Natural killer cell (primary cell): ENCODE measurements around the gene FAM118A. TPM values are rescaled to one million over a fixed set of nuclear protein-coding genes. Genes with fewer than 3 reads are reported as not detected.

Experiments used
- ATAC-seq, 3 donors: fragments of 150-1000 bp in 2 of 3; fragments of 200-7000 bp in 1 of 3; cut with Tn5 transposase; 1 replicate in 1 of 3; 2 replicates in 2 of 3; pipeline ENCODE4 v1.10.0; 2021; ENCODE audit warnings: mild to moderate bottlenecking in 2 of 3, moderate library complexity in 2 of 3
- DNase-seq, 2 donors: peaks; one replicate each; pipeline versions ENCODE4 v3.0.0 to v3.0.0-alpha.2; 2013 to 2021; ENCODE audit warnings: mixed read lengths in 1 of 2
- H3K27ac ChIP-seq: one replicate; pipeline ENCODE4 v1.5.1; 2013; ENCODE audit warnings: mild to moderate bottlenecking, low read length
- H3K27me3 ChIP-seq: one replicate; pipeline ENCODE4 v1.6.1; 2013; ENCODE audit warnings: low read length; ENCODE audit not compliant: control insufficient read depth, insufficient read depth
- H3K36me3 ChIP-seq: one replicate; pipeline ENCODE4 v1.6.1; 2013; ENCODE audit warnings: low read length; ENCODE audit not compliant: control insufficient read depth, insufficient read depth
- H3K4me1 ChIP-seq: one replicate; pipeline ENCODE4 v1.6.1; 2013; ENCODE audit warnings: low read length; ENCODE audit not compliant: control insufficient read depth, insufficient read depth
- H3K4me3 ChIP-seq: one replicate; pipeline ENCODE4 v1.5.1; 2013; ENCODE audit warnings: low read length
- H3K9me3 ChIP-seq: one replicate; pipeline ENCODE4 v1.6.1; 2013; ENCODE audit warnings: low read length; ENCODE audit not compliant: control insufficient read depth, insufficient read depth
- H3K27ac Mint-ChIP-seq, 2 donors: one replicate each; pipeline ENCODE4 v1.8.0; 2022; ENCODE audit warnings: mild to moderate bottlenecking in 2 of 2, mixed read lengths in 2 of 2, moderate library complexity in 1 of 2
- H3K27me3 Mint-ChIP-seq, 2 donors: one replicate each; pipeline ENCODE4 v1.8.0; 2022; ENCODE audit warnings: low read depth in 2 of 2, mixed read lengths in 2 of 2
- H3K36me3 Mint-ChIP-seq: one replicate; pipeline ENCODE4 v1.8.0; 2022; ENCODE audit warnings: mixed read lengths
- H3K4me1 Mint-ChIP-seq, 2 donors: one replicate each; pipeline ENCODE4 v1.8.0; 2022; ENCODE audit warnings: mixed read lengths in 2 of 2
- H3K4me3 Mint-ChIP-seq: one replicate; pipeline ENCODE4 v1.8.0; 2022; ENCODE audit warnings: mild to moderate bottlenecking, moderate library complexity, mixed read lengths
- H3K9me3 Mint-ChIP-seq, 2 donors: one replicate each; pipeline ENCODE4 v1.8.0; 2022; ENCODE audit warnings: mixed read lengths in 2 of 2
- WGBS: methylation state at CpG from one replicate; pipeline ENCODE4 v1.1.7; 2013; ENCODE audit warnings: missing lambda C conversion rate; ENCODE audit not compliant: insufficient coverage; 5-methylcytosine and 5-hydroxymethylcytosine counted together
- intact Hi-C: fragments of 100-400 bp; cut with micrococcal nuclease; formaldehyde crosslinking; loops from one replicate; pipeline ENCODE4 v1.14.2; 2022
- total RNA-seq, 4 donors: library from RNA; stranded (reverse); fragments of 120-200 nt in 1 of 4; gene quantifications; one replicate each; pipeline versions ENCODE4 v1.2.3 to v1.2.4, GENCODE V29; 2013 to 2022
- TF ChIP-seq, protein P1 (sequence below): fragments of 200-600 bp; IDR thresholded peaks from one replicate; pipeline ENCODE4 v1.8.0; 2022; ENCODE audit warnings: antibody characterized with exemption

FAM118A gene
- total RNA-seq, 3 donors from 2014 or later (not counting 1 experiment from before 2014, with no cell fraction given): 42.0 to 67.2 (median 62.6) TPM

DNA sequence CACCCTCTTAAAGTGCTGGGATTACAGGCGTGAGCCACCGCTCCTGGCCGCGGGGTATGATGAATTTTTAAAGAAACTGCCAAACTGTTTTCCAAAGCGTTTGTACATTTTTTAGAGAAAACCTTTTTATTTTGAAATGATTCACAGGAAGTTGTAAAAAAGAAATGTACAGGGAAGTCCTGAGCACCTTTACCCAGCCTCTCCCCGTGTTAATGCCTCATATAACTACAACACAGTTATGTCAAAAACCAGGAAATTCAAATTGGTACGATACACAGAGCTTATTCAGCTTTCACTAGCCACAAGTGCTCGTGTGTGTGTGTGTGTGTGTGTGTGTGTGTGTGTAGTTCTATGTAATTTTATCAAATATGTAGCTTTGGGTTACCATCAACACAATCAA lies 7.0 kb upstream of the FAM118A start:
- Histone ChIP-seq H3K36me3 (no peaks in the 10 kb centered on the region), H3K27me3 (no peaks in the 10 kb centered on the region), H3K4me3 (no peak overlapping the region), H3K9me3 (no peaks in the 10 kb centered on the region), H3K27ac (no peak overlapping the region), H3K4me1 (peaks cover 3% of the 10 kb centered on the region)
- intact Hi-C loops: no loop called here
- no peak for DNase-seq
- Mint-ChIP-seq H3K36me3 (no peaks in the 10 kb centered on the region), H3K4me3 (no peak overlapping the region), H3K27ac (no peak overlapping the region), H3K9me3 (no peaks in the 10 kb centered on the region), H3K27me3 (peaks cover 5 to 7% of the 10 kb centered on the region in 2 donors), H3K4me1 (no peaks in the 10 kb centered on the region)
- ATAC-seq: no peak
- WGBS: 76% methylated on average over 6 of the region's 8 CpGs
- TF ChIP-seq, protein P1, sequence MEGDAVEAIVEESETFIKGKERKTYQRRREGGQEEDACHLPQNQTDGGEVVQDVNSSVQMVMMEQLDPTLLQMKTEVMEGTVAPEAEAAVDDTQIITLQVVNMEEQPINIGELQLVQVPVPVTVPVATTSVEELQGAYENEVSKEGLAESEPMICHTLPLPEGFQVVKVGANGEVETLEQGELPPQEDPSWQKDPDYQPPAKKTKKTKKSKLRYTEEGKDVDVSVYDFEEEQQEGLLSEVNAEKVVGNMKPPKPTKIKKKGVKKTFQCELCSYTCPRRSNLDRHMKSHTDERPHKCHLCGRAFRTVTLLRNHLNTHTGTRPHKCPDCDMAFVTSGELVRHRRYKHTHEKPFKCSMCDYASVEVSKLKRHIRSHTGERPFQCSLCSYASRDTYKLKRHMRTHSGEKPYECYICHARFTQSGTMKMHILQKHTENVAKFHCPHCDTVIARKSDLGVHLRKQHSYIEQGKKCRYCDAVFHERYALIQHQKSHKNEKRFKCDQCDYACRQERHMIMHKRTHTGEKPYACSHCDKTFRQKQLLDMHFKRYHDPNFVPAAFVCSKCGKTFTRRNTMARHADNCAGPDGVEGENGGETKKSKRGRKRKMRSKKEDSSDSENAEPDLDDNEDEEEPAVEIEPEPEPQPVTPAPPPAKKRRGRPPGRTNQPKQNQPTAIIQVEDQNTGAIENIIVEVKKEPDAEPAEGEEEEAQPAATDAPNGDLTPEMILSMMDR: no peak

DNA sequence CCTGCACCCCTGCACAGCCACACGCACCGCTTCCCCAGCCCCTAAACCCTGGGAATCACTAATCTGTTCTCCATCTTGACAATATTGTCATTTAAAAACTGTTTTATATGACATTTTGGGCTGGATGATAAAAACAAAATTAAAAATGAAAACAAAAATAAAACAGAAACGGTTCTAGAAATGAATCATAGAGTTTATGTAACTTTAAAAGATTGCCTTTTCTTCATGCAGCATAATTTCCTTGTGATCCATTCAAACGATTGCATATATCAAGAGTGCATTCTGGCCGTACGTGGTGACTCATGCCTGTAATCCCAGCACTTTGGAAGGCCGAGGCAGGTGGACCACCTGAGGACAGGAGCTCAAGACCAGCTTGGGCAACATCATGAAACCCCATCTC lies 6.6 kb upstream of the FAM118A start:
- Mint-ChIP-seq H3K36me3 (no peaks in the 10 kb centered on the region), H3K4me1 (no peaks in the 10 kb centered on the region), H3K4me3 (no peak overlapping the region), H3K9me3 (no peaks in the 10 kb centered on the region), H3K27ac (no peak overlapping the region), H3K27me3 (peaks cover 5 to 7% of the 10 kb centered on the region in 2 donors)
- intact Hi-C loops: no loop called here
- no peak overlapping the region for H3K4me3 ChIP-seq
- TF ChIP-seq, protein P1: no peak
- 82% methylated on average over 7 of the region's 7 CpGs for whole genome bisulfite sequencing
- H3K27me3 ChIP-seq: no peaks in the 10 kb centered on the region
- peaks cover 3% of the 10 kb centered on the region for H3K4me1 ChIP-seq
- ATAC-seq: no peak
- no peak overlapping the region for H3K27ac ChIP-seq
- no peaks in the 10 kb centered on the region for H3K9me3 ChIP-seq
- no peaks in the 10 kb centered on the region for H3K36me3 ChIP-seq
- no peak for DNase-seq

DNA sequence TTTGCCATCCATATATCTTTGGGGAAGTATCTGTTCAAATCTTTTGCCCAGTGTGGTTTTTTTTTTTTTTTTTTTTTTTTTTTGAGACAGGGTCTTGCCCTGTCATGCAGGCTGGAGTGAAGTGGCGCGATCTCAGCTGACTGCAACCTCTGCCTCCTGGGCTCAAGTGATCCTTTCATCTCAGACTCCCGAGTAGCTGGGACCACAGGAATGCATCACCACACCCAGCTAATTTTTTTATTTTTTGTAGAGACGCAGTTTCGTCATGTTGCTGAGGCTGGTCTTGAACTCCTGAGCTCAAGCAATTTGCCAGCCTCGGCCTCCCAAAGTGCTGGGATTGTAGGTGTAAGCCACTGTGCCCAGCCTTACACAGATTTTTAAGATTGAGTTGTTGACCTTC lies 4.8 kb upstream of the FAM118A start:
- H3K27ac ChIP-seq: no peak overlapping the region
- Mint-ChIP-seq H3K4me3 (no peak overlapping the region), H3K27me3 (peaks cover 0 to 2% of the 10 kb centered on the region in 2 donors), H3K27ac (no peak overlapping the region), H3K9me3 (no peaks in the 10 kb centered on the region), H3K4me1 (peaks cover 10 to 12% of the 10 kb centered on the region in 2 donors), H3K36me3 (no peaks in the 10 kb centered on the region)
- no peaks in the 10 kb centered on the region for H3K9me3 ChIP-seq
- H3K27me3 ChIP-seq: no peaks in the 10 kb centered on the region
- 92% methylated on average over 6 of the region's 6 CpGs for WGBS
- ATAC-seq (no peak), DNase-seq (no peak)
- H3K4me1 ChIP-seq: peaks cover 14% of the 10 kb centered on the region
- intact Hi-C loops: no loop called here
- no peaks in the 10 kb centered on the region for H3K36me3 ChIP-seq
- TF ChIP-seq, protein P1: no peak
- H3K4me3 ChIP-seq: no peak overlapping the region

DNA sequence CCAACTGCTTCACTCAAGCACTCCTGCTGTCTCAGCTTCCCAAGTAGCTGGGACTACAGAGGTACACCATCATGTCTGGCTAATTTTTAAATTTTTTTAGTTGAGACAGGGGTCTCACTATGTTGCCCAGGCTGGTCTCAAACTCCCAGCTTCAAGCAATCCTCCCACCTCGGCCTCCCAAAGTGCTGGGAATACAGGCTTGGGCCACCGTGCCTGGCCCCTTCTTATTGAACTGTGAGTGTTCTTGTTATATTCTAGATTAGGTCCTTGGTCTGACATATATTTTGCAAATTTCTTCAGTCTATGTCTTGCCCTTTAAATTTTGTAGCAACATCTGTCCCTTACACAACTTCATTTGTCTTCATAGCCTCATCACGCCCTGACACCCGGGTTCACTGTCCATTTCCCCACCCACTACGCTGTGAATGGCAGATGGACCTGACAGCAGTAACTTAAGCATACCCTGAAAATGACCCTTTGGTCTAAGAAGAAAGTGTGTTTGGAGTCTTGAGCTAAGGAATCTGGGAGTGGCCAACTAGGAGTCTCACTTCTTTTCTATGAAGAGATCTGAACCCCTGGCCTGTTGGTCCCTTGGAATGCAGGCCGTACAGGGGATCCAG lies 4.2 kb upstream of the FAM118A start:
- Mint-ChIP-seq H3K27ac (no peak overlapping the region), H3K36me3 (no peaks in the 10 kb centered on the region), H3K27me3 (peaks cover 0 to 2% of the 10 kb centered on the region in 2 donors), H3K9me3 (no peaks in the 10 kb centered on the region), H3K4me1 (peaks cover 12 to 14% of the 10 kb centered on the region in 2 donors), H3K4me3 (no peak overlapping the region)
- Histone ChIP-seq H3K27ac (no peak overlapping the region), H3K4me3 (no peak overlapping the region), H3K4me1 (peaks cover 19% of the 10 kb centered on the region), H3K36me3 (no peaks in the 10 kb centered on the region), H3K27me3 (no peaks in the 10 kb centered on the region), H3K9me3 (no peaks in the 10 kb centered on the region)
- intact Hi-C loops: no loop called here
- no peak for DNase-seq
- WGBS: 95% methylated on average over 4 of the region's 6 CpGs
- ATAC-seq: no peak
- TF ChIP-seq, protein P1: no peak
